Stimulated activated CD4-positive, alpha-beta T cell treated with anti-CD3 and anti-CD28 coated beads, Interleukin-1b, Interleukin-23, amount 100 ng/mL, for 4 hours (primary cell): ENCODE measurements around the gene OR1L6.

Experiments
- DNase-seq, 2 donors: peaks; one replicate each; pipeline ENCODE4 v3.0.0-alpha.2; 2020; ENCODE audit warnings: low read depth in 2 of 2

OR1L6 gene, protein sequence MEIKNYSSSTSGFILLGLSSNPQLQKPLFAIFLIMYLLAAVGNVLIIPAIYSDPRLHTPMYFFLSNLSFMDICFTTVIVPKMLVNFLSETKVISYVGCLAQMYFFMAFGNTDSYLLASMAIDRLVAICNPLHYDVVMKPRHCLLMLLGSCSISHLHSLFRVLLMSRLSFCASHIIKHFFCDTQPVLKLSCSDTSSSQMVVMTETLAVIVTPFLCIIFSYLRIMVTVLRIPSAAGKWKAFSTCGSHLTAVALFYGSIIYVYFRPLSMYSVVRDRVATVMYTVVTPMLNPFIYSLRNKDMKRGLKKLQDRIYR

DNA sequence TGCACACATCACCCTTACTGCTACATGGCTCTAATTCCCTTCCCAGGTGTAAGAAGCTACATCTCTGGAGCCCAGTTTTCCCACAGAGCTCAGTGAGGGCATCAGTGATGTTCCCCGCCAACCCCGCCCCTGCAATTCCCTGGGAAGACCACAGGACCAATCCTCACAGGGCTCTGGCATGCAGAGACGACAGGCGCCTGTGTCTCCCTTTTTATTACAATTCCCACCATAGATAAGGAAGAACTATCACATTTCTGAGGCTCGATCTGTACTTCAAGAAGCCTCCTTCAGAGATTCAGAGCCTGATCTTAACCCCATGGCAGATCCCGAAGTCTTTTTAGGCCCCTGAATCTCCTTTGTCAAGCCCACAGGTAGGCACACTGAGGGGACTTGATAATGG is at the start of gene OR1L6:
TSS of gene OR1L6 (plus strand) at position 301 of the 400 bp plus-strand sequence. CDS start 7,545 bp downstream, outside the sequence.
- no peak for DNase-seq

GRCh38 chr9:122695696-122696095 is 46.4 kb upstream of the OR1L6 start:
- DNase-seq: no peak

DNA sequence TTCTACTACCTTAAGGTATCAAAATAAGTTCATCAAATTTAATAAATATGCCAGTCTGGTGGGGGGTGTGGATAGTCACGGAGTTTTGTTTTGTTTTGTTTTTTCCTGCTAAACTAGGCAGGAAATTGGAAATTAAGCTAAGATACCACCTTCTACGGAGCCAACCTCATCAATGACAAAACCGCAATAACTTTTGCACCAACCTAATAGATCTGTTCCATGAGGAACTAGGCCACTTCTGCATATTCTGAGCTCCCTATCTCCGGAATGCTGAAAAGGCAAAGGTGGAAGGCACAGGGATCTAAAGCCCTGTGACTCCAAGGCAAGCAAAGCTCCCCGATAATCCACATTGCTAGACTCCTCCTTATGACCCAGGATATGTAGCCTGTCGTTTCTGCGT is 24.1 kb upstream of the OR1L6 start:
- DNase-seq: no peak

DNA sequence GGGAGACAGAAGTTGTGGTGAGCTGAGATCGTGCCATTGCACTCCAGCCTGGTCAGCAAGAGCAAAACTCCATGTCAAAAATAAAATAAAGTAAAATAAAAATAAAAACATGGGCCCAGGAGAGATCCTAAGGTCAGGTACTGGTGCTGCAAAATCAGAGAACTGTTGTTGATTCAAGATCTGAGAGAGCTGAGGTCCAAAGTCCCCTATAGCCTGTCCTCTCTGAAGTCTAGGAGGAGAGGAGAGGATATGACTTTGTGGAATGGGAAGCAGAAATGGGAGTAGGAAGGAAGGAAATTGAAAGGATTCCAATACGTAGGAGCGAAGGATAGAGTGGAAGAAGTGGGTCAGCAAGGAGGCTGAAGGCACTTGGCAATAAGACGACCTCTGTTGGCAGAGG is 22.9 kb upstream of the OR1L6 start:
- DNase-seq: no peak

- DNase-seq: no peak
Observed at GRCh38 chr9:122723690-122724089, 18.4 kb upstream of the OR1L6 start, which contains the start of gene OR1L4. Gene OR1L4 (plus strand): TSS chr9:122723990. CDS start chr9:122723990, 0 bp downstream.

DNA sequence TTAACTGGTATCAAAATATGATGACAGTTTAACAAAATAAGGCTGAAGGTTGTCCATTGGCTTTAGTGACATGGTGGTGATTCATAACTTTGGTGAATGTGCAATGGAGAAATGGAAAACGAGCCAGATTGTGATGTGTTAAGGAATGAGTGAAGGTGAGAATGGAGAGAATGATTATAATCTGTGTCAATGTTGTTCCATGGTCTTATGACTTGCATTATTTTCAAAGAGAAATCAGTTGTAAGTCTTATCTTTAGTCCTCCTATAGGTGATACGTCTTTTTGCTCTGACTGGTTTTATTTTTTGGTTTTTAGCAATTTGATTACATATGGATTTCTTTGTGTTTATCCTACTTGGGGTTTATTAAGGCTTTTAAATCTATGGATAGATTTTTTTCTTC is 12.7 kb downstream of the OR1L6 start:
- DNase-seq: no peak

- DNase-seq: no peak
Observed at GRCh38 chr9:122767817-122768216, 25.7 kb downstream of the OR1L6 start.

DNA sequence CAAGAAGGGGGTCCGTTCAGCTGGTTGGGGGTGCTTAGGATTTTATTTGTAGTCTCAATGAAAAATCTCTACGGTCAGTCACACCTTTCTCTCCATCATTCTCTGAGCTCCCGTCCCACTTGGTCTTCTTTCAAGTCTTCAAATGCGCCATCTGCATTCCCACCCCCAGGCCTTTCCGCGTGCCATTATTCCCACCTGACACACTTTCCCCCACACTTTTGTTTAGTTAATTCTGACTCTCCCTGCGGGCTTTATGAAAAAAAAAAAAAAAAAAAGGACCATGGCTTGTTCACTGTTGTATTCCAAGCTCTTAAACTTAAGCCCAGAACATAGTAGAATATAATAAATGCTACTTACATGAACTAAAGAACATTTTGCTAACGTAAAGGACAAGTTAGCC is 34.9 kb downstream of the OR1L6 start:
- DNase-seq: no peak

DNA sequence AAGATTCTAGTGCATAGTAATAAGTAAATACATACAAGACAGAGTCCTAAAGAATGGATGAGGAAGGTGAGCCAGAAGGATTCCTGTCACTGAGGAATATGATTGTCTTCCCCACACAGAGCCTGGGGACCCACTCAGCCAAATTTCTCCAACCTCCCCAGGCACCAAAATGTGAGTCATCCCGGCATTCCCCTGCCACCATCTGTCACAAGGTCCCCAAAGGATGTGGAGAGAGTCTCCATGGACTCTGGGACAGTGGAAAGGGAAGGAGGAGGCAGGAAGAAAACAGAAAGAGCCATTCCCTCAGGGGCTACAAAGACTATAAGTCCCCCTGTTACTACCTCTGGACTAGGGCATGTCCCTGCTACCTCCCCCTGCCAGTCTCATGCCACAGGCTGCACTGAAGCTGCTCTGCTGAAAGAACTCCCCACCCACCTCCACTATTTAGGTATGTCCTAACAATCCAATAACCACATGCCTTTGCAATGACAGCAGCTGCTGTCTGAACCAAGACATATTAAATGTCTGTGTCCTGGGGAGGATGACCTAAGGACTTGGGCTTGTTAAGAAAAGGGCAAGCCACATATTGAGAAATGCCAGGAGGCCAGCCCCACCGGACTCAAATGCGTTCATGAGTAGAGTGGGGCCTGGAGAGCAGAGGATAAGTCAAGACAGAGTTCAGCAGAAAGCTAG is 36.0 kb downstream of the OR1L6 start:
- DNase-seq: no peak

GRCh38 chr9:122779181-122779580 is 37.1 kb downstream of the OR1L6 start:
- DNase-seq: no peak

- no peak for DNase-seq
Observed at GRCh38 chr9:122780026-122780425, 37.9 kb downstream of the OR1L6 start.

- no peak for DNase-seq
Observed at GRCh38 chr9:122781671-122782070, 39.6 kb downstream of the OR1L6 start.

- no peak for DNase-seq
Observed at GRCh38 chr9:122785269-122785668, 43.2 kb downstream of the OR1L6 start.

GRCh38 chr9:122786338-122786737 is 44.2 kb downstream of the OR1L6 start:
- no peak for DNase-seq

- DNase-seq: no peak
Observed at GRCh38 chr9:122788831-122789230, 46.7 kb downstream of the OR1L6 start, which contains the start of gene OR5C1. Gene OR5C1 (plus strand): TSS chr9:122788933. CDS start chr9:122788933, 0 bp downstream.

GRCh38 chr9:122789256-122790046 is 47.3 kb downstream of the OR1L6 start:
- no peak for DNase-seq

DNA sequence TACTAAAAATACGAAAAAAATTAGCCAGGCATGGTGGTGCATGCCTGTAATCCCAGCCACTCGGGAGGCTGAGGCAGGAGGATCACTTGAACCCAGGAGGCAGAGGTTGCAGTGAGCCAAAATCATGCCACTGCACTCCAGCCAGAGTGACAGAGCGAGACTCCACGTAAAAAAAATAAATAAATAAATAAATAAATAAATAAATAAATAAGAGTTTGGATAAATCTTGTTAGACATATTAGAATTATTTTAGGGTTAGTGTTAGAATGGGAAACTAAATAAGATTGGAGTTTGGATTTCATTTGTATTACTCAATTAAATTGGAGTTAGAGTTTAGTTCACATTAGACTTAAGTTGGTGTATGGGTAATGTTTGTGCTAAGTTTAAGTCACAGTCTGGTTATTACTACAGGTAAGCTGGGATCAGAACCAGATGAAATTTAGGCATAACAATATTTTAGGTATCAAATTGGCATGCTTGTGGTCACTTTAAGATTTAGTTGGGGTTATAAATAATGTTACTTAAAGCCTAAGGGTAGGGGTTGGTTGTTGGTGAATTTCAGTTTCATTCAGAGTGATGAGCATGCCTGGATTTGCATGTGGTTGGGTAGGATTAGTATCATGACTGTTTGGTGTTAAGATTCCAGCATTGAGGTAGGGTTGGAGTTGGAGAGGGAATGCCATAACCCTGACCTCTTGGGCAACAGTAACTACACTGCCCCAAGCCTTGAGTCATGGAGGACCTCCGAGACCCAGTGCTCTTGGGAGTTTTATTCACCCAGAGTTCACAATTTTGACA is 50.0 kb downstream of the OR1L6 start:
- DNase-seq: no peak

- DNase-seq: no peak
Observed at GRCh38 chr9:122797316-122798063, 55.4 kb downstream of the OR1L6 start.
